CD8-positive, alpha-beta memory T cell (primary cell): ENCODE data around the gene VARS1. TPM values are rescaled to one million over a fixed set of nuclear protein-coding genes. Genes with fewer than 3 reads are reported as not detected.
A peak's percentile ranks its signal among the peaks of the same experiment; 100 is the strongest.

Source experiments
- CTCF ChIA-PET: fragments of 350-600 bp; sonication (Branson Sonifier 250); formaldehyde crosslinking; loops from one replicate; lab custom pipeline; 2021; ENCODE audit warnings: antibody characterized with exemption; lab: Charles Lee
- POLR2A ChIA-PET: fragments of 350-600 bp; sonication (Branson Sonifier 250); formaldehyde crosslinking; loops from one replicate; lab custom pipeline; 2021; ENCODE audit warnings: antibody characterized with exemption; lab: Charles Lee
- DNase-seq, 5 donors: peaks; one replicate each; pipeline versions ENCODE4 v3.0.0 to v3.0.0-alpha.2; 2020 to 2022; ENCODE audit warnings: mixed read lengths in 1 of 5
- H3K27ac ChIP-seq: one replicate; pipeline ENCODE4 v1.7.0; 2013; ENCODE audit warnings: low read depth, mild to moderate bottlenecking, low read length, moderate library complexity
- H3K27me3 ChIP-seq: 2 replicates; pipeline ENCODE4 v1.7.0; 2013; ENCODE audit warnings: low read length, mild to moderate bottlenecking; ENCODE audit not compliant: insufficient read depth, poor library complexity, severe bottlenecking
- H3K36me3 ChIP-seq: 2 replicates; pipeline ENCODE4 v1.7.0; 2013; ENCODE audit warnings: mild to moderate bottlenecking, low read length, moderate library complexity; ENCODE audit not compliant: insufficient read depth
- H3K4me1 ChIP-seq: 2 replicates; pipeline ENCODE4 v1.7.0; 2013; ENCODE audit warnings: mild to moderate bottlenecking, low read length, moderate library complexity; ENCODE audit not compliant: insufficient read depth
- H3K4me3 ChIP-seq: 2 replicates; pipeline ENCODE4 v1.7.0; 2013; ENCODE audit warnings: mild to moderate bottlenecking, low read length
- H3K9me3 ChIP-seq: 2 replicates; pipeline ENCODE4 v1.7.0; 2013; ENCODE audit warnings: mild to moderate bottlenecking, low read length
- H3K27ac Mint-ChIP-seq, 8 donors: one replicate each; pipeline ENCODE4 v1.8.0; 2020 to 2021; ENCODE audit warnings: mixed read lengths in 8 of 8, mild to moderate bottlenecking in 6 of 8, inconsistent platforms in 3 of 8, moderate library complexity in 3 of 8
- H3K27me3 Mint-ChIP-seq, 2 donors: one replicate each; pipeline ENCODE4 v1.8.0; 2020 to 2021; ENCODE audit warnings: mixed read lengths in 2 of 2, mild to moderate bottlenecking in 1 of 2, moderate library complexity in 1 of 2
- H3K36me3 Mint-ChIP-seq, 3 donors: one replicate each; pipeline ENCODE4 v1.8.0; 2020 to 2021; ENCODE audit warnings: mixed read lengths in 3 of 3, inconsistent platforms in 1 of 3, mild to moderate bottlenecking in 1 of 3
- H3K4me1 Mint-ChIP-seq, 3 donors: one replicate each; pipeline ENCODE4 v1.8.0; 2020 to 2021; ENCODE audit warnings: mixed read lengths in 3 of 3, inconsistent platforms in 1 of 3, mild to moderate bottlenecking in 1 of 3
- H3K4me3 Mint-ChIP-seq, 7 donors: one replicate each; pipeline ENCODE4 v1.8.0; 2020 to 2021; ENCODE audit warnings: mixed read lengths in 7 of 7, mild to moderate bottlenecking in 6 of 7, moderate library complexity in 4 of 7, inconsistent platforms in 2 of 7
- H3K9me3 Mint-ChIP-seq, 5 donors: one replicate each; pipeline ENCODE4 v1.8.0; 2020 to 2022; ENCODE audit warnings: mixed read lengths in 5 of 5, mild to moderate bottlenecking in 3 of 5, moderate library complexity in 2 of 5, inconsistent platforms in 1 of 5
- polyA plus RNA-seq: library from polyadenylated mRNA; unstranded; fragments of 300-500 nt; fragmentation: Illumina TruSeq; gene quantifications from one replicate; pipeline ENCODE4 v1.2.3, GENCODE V29; 2021
- total RNA-seq, 2 experiments: library from RNA; stranded (reverse); gene quantifications; one replicate each; pipeline ENCODE4 v1.2.3, GENCODE V29; 2021

Gene VARS1
- total and polyA plus RNA-seq, 3 experiments from 2014 or later, result 47.5 to 180 (median 179) TPM

DNA sequence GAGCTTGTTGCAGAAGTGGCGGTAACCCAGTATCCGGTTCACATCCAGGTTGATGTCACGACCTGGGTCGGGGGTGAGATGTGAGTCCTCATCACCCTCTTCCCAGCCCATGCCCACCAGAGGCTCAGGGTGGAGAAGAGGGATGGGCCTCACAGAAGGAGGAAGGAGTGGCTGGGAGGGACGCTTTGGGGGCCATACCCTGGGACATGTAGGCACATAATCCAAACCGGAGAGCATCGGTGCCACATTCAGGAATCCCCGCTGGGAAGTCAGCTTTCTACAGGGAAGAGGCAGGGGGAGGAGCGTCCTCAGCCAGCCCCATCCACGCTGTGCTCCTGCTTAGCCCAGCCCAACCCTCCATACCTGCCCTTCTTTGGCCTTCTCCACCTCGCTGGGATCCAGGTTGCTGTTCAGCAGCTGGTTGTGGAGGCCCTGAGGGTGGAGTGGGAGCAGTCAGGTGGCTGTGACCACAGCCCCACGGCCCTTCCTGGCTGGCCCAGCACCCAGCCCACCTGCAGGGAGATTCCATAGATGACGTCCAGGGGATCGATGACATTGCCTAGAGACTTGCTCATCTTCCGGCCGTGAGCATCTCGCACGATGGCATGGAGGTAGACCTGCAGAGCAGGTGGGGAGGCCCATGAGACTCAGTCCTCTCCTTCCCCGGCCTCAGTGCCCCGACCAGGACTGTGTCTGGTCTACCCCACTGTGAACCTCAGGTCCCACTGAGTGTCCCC, 14.9 kb downstream of the VARS1 start:
- peaks cover 15 to 21% (median 17%) of the 10 kb centered on the region in 3 donors for H3K4me1 Mint-ChIP-seq
- H3K4me1 ChIP-seq, result peaks cover 20% of the 10 kb centered on the region
- H3K27me3 Mint-ChIP-seq, result no peaks in the 10 kb centered on the region
- H3K4me3 ChIP-seq, result no peak overlapping the region
- peak in 1 of 5 donors; percentile 37 for DNase-seq
- H3K27ac Mint-ChIP-seq, result peak overlapping the region in 1 of 8 donors; percentile 31
- no peak overlapping the region for H3K27ac ChIP-seq
- ChIA-PET POLR2A (interaction anchor here (0.6 kb wide), 1 partner anchor 32 kb away, joined by 5 read pairs; no protein-coding TSS in a partner anchor), CTCF (interaction anchor here (2.4 kb wide), 1 partner anchor 11 kb away, joined by 10 read pairs; no protein-coding TSS in a partner anchor)
- H3K9me3 Mint-ChIP-seq, result no peaks in the 10 kb centered on the region
- no peaks in the 10 kb centered on the region for H3K9me3 ChIP-seq
- H3K27me3 ChIP-seq, result no peaks in the 10 kb centered on the region
- H3K4me3 Mint-ChIP-seq, result no peak overlapping the region
- H3K36me3 ChIP-seq, result peaks cover 27% of the 10 kb centered on the region
- peaks cover 4 to 59% (median 5%) of the 10 kb centered on the region in 3 donors for H3K36me3 Mint-ChIP-seq

DNA sequence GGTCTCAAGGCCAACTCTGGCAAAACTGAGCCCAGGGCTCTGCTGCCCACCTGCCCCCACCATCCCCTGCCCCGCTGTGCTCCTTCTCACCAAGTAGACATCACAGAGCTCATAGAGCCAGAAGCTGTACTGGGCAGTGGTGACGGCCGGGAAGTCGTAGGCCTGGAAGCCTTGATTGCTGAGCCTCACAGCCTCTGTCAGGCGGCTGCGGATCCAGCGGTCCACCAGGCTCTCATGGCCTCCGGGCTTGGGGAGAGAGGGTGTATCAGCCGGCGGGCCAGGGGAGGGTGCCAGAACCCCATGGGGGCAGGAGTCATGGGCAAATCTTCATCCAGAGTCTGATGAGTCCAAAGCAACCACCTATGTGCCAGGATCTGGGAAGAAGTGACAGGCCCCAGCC, 15.6 kb downstream of the VARS1 start:
- Mint-ChIP-seq H3K27me3 (peaks cover 0 to 2% of the 10 kb centered on the region in 2 donors), H3K4me3 (no peak overlapping the region), H3K27ac (no peak overlapping the region), H3K4me1 (peaks cover 17 to 27% (median 19%) of the 10 kb centered on the region in 3 donors), H3K9me3 (no peaks in the 10 kb centered on the region), H3K36me3 (peaks cover 4 to 56% (median 5%) of the 10 kb centered on the region in 3 donors)
- no peak overlapping the region for H3K4me3 ChIP-seq
- ChIA-PET POLR2A (interaction anchor here (0.6 kb wide), 1 partner anchor 32 kb away, joined by 5 read pairs; no protein-coding TSS in a partner anchor), CTCF (interaction anchor here (1.1 to 2.4 kb wide), 3 partner anchors 10 to 37 kb away, joined by 3 to 10 read pairs (median 5); no protein-coding TSS in a partner anchor)
- no peak overlapping the region for H3K27ac ChIP-seq
- H3K9me3 ChIP-seq, result no peaks in the 10 kb centered on the region
- H3K36me3 ChIP-seq, result peaks cover 19% of the 10 kb centered on the region
- peaks cover 26% of the 10 kb centered on the region for H3K4me1 ChIP-seq
- peak in 1 of 5 donors; percentile 39 for DNase-seq
- H3K27me3 ChIP-seq, result no peaks in the 10 kb centered on the region

DNA sequence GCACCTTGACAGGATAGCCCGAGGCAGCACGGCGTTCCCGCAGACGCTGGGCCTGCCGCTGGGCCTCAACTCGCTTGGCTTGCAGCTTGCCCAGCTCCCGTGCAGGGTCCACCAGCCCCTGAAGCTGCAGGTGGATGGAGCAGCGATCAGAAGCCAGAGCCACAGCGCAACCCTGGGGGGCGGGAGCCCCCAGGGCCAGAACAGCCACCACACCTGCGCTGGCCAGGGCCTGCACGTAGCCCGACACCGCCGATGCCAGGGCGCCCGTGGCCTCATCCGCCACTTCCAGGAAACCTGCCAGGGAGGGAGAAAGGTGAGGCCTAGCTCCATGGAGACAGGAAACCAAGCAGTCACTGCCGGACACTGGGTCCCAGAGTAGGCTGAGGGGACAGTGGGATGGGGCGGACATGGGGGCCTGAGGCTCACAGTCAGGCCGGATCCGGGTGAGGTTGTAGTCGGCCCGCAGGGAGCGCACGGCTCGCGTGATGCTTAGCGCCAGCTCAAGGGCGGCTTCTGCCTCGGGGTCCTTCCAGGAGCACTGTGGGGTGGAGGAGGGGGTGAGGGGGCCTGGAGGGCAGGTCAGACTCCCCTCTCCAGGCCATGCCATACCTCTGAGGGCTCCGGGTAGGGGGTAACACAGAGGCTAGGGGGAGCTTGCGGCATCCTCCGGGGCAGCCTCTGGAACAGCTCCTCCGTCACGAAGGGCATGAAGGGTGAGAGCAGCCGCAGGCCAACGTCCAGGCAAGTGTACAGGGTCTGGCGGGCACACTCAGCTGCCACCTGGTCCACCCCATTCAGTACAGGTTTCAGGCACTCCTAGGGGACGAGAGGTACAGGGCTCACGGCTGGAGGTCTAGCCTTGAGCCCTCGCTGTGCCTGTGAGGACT, 16.3 kb downstream of the VARS1 start:
- CTCF ChIA-PET, result interaction anchor here (0.8 to 2.4 kb wide), 4 partner anchors 9 to 38 kb away, joined by 3 to 10 read pairs (median 4); no protein-coding TSS in a partner anchor
- H3K36me3 Mint-ChIP-seq, result peaks cover 0 to 49% (median 5%) of the 10 kb centered on the region in 3 donors
- peaks cover 12% of the 10 kb centered on the region for H3K36me3 ChIP-seq

DNA sequence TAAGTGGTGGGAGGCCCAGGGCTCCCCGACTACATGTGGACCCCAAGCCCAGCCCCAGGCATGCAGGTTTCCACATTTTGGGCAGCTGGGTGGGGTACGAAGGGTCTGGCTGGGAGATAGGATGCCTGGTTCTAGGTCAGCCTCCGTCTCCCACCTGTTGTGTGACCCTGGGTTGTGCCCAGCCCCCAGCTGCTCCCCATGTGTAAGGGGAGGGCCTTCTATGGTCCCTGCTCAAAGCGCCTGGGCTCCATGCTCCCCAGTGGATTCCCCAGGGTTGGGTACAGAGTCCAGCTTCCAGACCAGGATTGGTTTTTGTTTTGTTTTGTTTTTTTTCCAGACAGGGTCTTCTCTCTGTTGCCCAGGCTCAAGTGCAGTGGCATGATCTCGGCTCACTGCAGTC, 17.4 kb downstream of the VARS1 start:
- Mint-ChIP-seq H3K27me3 (peaks cover 0 to 2% of the 10 kb centered on the region in 2 donors), H3K9me3 (no peaks in the 10 kb centered on the region), H3K27ac (peak overlapping the region in 3 of 8 donors; percentile 32 to 80 (median 47)), H3K36me3 (peaks cover 0 to 44% (median 1%) of the 10 kb centered on the region in 3 donors), H3K4me1 (peaks cover 20 to 27% (median 21%) of the 10 kb centered on the region in 3 donors), H3K4me3 (no peak overlapping the region)
- no peak for DNase-seq
- H3K4me3 ChIP-seq, result no peak overlapping the region
- H3K9me3 ChIP-seq, result no peaks in the 10 kb centered on the region
- no peaks in the 10 kb centered on the region for H3K27me3 ChIP-seq
- H3K4me1 ChIP-seq, result peaks cover 30% of the 10 kb centered on the region
- peaks cover 11% of the 10 kb centered on the region for H3K36me3 ChIP-seq
- CTCF ChIA-PET, result no interaction called here
- POLR2A ChIA-PET, result interaction anchor here (1.2 kb wide), 1 partner anchor 9 kb away, joined by 3 read pairs; no protein-coding TSS in a partner anchor
- peak overlapping the region; percentile 70 for H3K27ac ChIP-seq

More for the DNA sequence above, 16.3 kb downstream of the VARS1 start:
- H3K27ac ChIP-seq, result no peak overlapping the region
- Mint-ChIP-seq H3K4me3 (no peak overlapping the region), H3K27me3 (peaks cover 0 to 2% of the 10 kb centered on the region in 2 donors), H3K27ac (no peak overlapping the region), H3K9me3 (no peaks in the 10 kb centered on the region), H3K4me1 (peaks cover 17 to 27% (median 19%) of the 10 kb centered on the region in 3 donors)
- no peaks in the 10 kb centered on the region for H3K9me3 ChIP-seq
- H3K4me1 ChIP-seq, result peaks cover 26% of the 10 kb centered on the region
- POLR2A ChIA-PET, result interaction anchor here (1.2 kb wide), 1 partner anchor 10 kb away, joined by 3 read pairs; no protein-coding TSS in a partner anchor
- H3K4me3 ChIP-seq, result no peak overlapping the region
- no peaks in the 10 kb centered on the region for H3K27me3 ChIP-seq
- DNase-seq, result no peak

DNA sequence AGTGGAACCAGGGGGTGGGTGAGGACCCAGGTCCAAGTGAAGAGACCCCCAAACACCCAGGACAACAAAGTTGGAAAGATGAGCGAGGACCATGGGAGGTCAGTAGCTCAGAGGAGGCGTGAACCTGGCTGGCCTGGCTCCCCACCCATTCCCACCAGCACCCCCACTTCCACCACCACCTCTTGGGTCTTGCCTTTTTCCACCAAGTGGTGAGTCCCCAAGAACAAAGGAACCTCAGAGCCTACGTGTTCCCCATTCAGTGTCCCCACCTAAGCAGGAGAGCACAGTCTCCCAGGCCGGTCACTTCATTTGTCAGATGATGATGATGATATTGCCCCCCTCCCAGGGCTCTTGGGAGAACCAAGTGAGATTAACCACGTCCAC, 17.9 kb downstream of the VARS1 start:
- Mint-ChIP-seq H3K36me3 (peaks cover 0 to 40% (median 1%) of the 10 kb centered on the region in 3 donors), H3K4me1 (peaks cover 25 to 31% (median 25%) of the 10 kb centered on the region in 3 donors), H3K27ac (peak overlapping the region in 7 of 8 donors; percentile 47 to 80 (median 73)), H3K4me3 (peak overlapping the region in 1 of 7 donors; percentile 84), H3K9me3 (no peaks in the 10 kb centered on the region), H3K27me3 (peaks cover 0 to 2% of the 10 kb centered on the region in 2 donors)
- Histone ChIP-seq H3K27me3 (no peaks in the 10 kb centered on the region), H3K9me3 (no peaks in the 10 kb centered on the region), H3K4me1 (peaks cover 36% of the 10 kb centered on the region), H3K27ac (peak overlapping the region; percentile 70), H3K36me3 (peaks cover 8% of the 10 kb centered on the region), H3K4me3 (no peak overlapping the region)
- POLR2A ChIA-PET, result interaction anchor here (1.2 kb wide), 1 partner anchor 8 kb away, joined by 3 read pairs; no protein-coding TSS in a partner anchor
- CTCF ChIA-PET, result interaction anchor here (0.8 kb wide), 1 partner anchor 14 kb away, joined by 5 read pairs; no protein-coding TSS in a partner anchor
- no peak for DNase-seq

DNA sequence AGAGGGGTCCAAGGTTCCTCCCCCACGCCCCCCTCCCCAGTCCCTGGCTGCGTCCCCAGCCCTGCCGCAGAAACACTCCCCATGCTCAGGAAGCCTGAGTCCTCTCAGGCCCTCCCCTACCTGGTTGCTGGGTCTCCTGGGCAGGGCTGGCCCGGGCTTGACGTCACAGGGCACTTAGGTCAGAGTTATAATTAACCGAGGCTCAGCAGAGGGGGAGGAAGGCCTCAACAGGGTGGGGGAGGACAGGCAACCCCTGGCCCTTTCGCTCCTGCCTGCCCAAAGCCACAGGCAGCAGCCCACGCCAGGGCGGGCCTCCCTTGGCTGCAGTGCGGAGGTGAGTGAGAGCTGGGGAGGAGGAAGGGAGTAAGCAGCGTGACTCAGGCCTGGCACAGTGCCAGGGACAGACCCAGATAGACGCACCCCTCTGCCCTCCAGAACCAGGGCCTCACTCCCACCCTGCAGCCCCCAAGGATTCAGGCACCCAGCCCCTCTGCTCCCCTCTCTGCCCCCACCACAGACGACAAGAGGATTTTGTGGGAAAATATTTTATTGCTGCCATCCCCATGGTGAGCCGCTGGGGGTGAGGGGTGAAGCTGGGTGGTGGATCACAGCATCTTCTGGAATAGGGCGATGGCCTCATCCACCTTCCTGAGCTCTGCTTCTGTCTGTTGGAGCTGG, 18.4 kb downstream of the VARS1 start, which contains the start of gene VWA7:
Gene VWA7, minus strand, starts transcription at position 340 of the 678 bp plus-strand sequence. CDS start 549 bp downstream, outside the sequence.
- ChIA-PET POLR2A (no interaction called here), CTCF (interaction anchor here (0.8 kb wide), 1 partner anchor 14 kb away, joined by 5 read pairs; no protein-coding TSS in a partner anchor)
- Histone ChIP-seq H3K27me3 (no peaks in the 10 kb centered on the region), H3K36me3 (peaks cover 5% of the 10 kb centered on the region), H3K4me3 (peak within 1 kb of the TSS; percentile 17), H3K27ac (peak within 1 kb of the TSS; percentile 70), H3K9me3 (no peaks in the 10 kb centered on the region), H3K4me1 (peaks cover 39% of the 10 kb centered on the region)
- peak within 1 kb of the TSS; percentile 45 to 83 (median 74) for H3K27ac Mint-ChIP-seq
- H3K36me3 Mint-ChIP-seq, result peaks cover 0 to 35% (median 1%) of the 10 kb centered on the region in 3 donors
- peaks cover 28 to 36% (median 31%) of the 10 kb centered on the region in 3 donors for H3K4me1 Mint-ChIP-seq
- peak within 1 kb of the TSS in 6 of 7 donors; percentile 41 to 84 (median 54) for H3K4me3 Mint-ChIP-seq
- DNase-seq, result peak in 4 of 5 donors; percentile 42 to 80 (median 53)
- peaks cover 0 to 2% (median 0%) of the 10 kb centered on the region in 5 donors for H3K9me3 Mint-ChIP-seq
- peaks cover 0 to 2% of the 10 kb centered on the region in 2 donors for H3K27me3 Mint-ChIP-seq
